ENCODE results near the gene CNTN5. TPM values are rescaled to one million over a fixed set of nuclear protein-coding genes. Genes with fewer than 3 reads are reported as not detected.

CNTN5 gene
- total RNA-seq, 3 donors from 2014 or later: 0.35 TPM; not detected in 2

DNA sequence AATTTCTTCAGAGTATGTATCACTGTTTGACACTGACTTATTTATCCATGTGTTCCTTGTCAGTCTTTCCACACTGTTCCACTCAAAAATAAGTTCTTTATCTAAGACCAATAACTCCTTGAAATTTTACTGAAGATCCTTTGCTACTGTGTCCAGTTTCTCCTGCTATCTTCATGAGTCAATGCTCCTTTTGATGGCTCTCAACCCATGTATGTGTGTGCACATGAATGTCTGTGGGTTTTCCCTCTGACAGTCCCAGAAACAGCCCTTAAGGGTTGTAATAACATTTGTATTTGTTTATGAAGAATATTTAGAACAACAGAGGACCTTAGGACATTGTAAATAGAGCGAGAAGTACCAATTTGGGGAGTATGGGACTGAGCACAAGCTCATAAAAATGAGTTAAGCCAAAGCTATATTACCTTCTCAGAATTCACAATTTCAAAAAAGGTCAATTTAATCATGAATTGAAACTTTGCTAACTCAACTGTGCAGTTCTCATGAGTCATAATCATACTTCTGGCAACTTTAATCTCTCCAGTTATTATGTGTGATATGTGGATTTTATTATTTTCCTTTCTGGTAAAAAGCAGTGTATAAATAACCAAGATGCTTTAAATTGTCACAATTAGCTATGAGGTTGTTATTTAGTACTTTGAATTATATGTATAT lies 533.6 kb downstream of the CNTN5 start:
- no peaks in the 10 kb centered on the region for H3K36me3 ChIP-seq (ENCODE audit: low read depth)
- H3K4me3 ChIP-seq: no peak overlapping the region
- DNase-seq (no peak), ATAC-seq (no peak)
- no peaks in the 10 kb centered on the region for H3K4me1 ChIP-seq (ENCODE audit: low read depth)
- TF ChIP-seq, protein P1, sequence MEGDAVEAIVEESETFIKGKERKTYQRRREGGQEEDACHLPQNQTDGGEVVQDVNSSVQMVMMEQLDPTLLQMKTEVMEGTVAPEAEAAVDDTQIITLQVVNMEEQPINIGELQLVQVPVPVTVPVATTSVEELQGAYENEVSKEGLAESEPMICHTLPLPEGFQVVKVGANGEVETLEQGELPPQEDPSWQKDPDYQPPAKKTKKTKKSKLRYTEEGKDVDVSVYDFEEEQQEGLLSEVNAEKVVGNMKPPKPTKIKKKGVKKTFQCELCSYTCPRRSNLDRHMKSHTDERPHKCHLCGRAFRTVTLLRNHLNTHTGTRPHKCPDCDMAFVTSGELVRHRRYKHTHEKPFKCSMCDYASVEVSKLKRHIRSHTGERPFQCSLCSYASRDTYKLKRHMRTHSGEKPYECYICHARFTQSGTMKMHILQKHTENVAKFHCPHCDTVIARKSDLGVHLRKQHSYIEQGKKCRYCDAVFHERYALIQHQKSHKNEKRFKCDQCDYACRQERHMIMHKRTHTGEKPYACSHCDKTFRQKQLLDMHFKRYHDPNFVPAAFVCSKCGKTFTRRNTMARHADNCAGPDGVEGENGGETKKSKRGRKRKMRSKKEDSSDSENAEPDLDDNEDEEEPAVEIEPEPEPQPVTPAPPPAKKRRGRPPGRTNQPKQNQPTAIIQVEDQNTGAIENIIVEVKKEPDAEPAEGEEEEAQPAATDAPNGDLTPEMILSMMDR (IDR thresholded peaks at IDR 0.05): no peak
- H3K9me3 ChIP-seq: no peaks in the 10 kb centered on the region
- intact Hi-C loops (cut with DNase I, micrococcal nuclease): no loop called here

DNA sequence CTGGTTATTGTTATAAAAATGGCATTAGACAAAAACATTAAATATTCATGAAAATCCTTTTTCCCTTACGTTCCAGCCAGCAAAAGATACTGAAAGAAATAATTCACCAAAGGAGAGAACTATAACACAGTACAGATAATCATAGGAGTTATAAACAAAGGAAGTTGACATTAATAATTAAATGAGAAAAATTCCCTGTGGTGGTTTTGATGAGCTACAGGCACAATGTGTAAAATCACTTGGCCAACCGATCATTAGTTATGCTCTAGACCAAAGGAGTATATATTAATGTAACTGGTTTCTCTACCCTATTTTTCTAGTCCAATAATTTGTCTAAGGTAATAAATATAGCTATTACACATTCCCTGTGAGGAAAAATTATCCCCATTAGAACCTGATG lies 534.7 kb downstream of the CNTN5 start:
- DNase-seq (no peak), ATAC-seq (no peak)
- intact Hi-C loops (cut with DNase I, micrococcal nuclease): no loop called here

DNA sequence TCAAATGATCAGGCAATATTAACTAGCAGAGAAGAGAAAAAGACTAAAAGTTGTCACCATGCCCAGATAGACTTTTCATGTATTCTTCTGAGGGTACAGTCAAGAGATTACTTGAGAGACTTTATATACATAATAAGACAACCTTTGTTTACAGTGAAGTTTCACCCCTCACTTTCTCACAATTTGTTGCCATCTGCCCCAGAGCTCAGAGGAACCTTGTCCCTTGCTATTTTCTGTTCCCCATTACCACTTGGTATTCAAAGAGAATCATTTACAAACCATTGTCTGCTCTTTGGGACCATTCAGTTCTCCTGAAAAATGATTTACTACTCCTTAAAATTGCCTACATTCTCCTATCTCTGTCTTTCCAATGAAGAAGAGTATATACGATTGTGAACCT lies 544.6 kb downstream of the CNTN5 start:
- DNase-seq (no peak), ATAC-seq (no peak)
- TF ChIP-seq, protein P1 (IDR thresholded peaks at IDR 0.05): no peak
- intact Hi-C loops (cut with DNase I, micrococcal nuclease): no loop called here
- Histone ChIP-seq H3K9me3 (no peaks in the 10 kb centered on the region), H3K4me1 (ENCODE audit: low read depth) (no peaks in the 10 kb centered on the region), H3K4me3 (no peak overlapping the region), H3K36me3 (ENCODE audit: low read depth) (no peaks in the 10 kb centered on the region)

More for the DNA sequence above, 534.7 kb downstream of the CNTN5 start:
- Histone ChIP-seq H3K36me3 (ENCODE audit: low read depth) (no peaks in the 10 kb centered on the region), H3K4me1 (ENCODE audit: low read depth) (no peaks in the 10 kb centered on the region), H3K4me3 (no peak overlapping the region), H3K9me3 (no peaks in the 10 kb centered on the region)
- TF ChIP-seq, protein P1 (IDR thresholded peaks at IDR 0.05): no peak

DNA sequence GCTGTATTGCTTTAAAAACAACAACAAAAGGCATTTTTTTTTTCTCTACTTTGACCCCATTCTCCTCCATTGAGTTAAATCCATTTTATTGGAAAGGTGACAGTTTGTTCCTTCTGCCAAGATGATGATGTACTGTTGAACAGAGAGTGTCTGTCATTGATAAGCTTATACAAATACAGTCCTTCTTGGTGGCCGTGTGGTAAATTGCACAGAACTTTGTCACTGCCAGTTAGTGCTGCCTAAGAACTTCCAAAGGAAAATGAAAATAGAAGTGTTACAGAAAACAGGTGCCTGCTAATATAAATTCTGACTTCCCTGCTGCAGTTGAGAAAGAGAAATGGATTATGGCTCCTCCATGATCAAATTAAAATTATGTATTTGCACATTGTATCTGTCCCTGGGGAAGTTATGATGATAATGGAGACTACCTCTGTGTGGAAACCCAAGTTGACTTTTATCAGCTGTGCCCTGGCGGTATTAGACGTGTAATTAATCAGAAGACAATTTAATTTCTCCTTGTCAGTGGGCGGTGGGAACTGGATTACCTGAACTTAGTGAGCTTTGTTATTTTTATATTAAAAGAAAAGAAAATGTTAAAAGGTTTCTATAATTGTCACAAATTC lies 546.7 kb downstream of the CNTN5 start:
- TF ChIP-seq, protein P1 (IDR thresholded peaks at IDR 0.05): no peak
- intact Hi-C loops (cut with DNase I, micrococcal nuclease): no loop called here

DNA sequence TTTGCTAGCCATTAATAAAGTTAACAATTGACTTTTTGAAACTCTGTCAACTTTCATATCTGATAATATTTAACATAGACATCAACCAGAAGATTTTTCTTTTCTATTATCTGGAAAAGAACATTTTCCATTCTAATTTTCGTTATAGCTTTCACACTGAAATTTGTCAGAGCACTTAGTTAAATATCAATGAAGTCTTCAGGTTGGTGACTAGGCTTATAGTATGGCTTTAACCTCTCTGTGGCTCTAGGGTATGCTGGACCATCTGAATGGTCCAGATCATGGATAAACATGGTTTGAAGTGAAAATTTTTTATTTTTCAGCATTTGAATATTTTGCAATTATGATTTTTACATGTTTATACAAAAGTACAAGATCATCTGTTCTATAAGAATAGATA lies 548.1 kb downstream of the CNTN5 start:
- TF ChIP-seq, protein P1 (IDR thresholded peaks at IDR 0.05): no peak
- H3K4me3 ChIP-seq: no peak overlapping the region
- intact Hi-C loops (cut with DNase I, micrococcal nuclease): no loop called here
- ATAC-seq: no peak
- H3K36me3 ChIP-seq (ENCODE audit: low read depth): no peaks in the 10 kb centered on the region
- H3K4me1 ChIP-seq (ENCODE audit: low read depth): no peaks in the 10 kb centered on the region
- H3K9me3 ChIP-seq: no peaks in the 10 kb centered on the region
- DNase-seq: no peak

More for the DNA sequence above, 546.7 kb downstream of the CNTN5 start:
- Histone ChIP-seq H3K36me3 (ENCODE audit: low read depth) (no peaks in the 10 kb centered on the region), H3K9me3 (no peaks in the 10 kb centered on the region), H3K4me3 (no peak overlapping the region), H3K4me1 (ENCODE audit: low read depth) (no peaks in the 10 kb centered on the region)
- no peak for ATAC-seq
- no peak for DNase-seq

Data from mucosa of descending colon (tissue), 3 donors.